MM.1S (cell line): Measurements from ENCODE around the gene TRAF3.
A peak's percentile ranks its signal among the peaks of the same experiment; 100 is the strongest.

ENCODE experiments used
- DNase-seq: peaks from one replicate; pipeline ENCODE4 v3.0.0-alpha.2; 2015
- H2AFZ ChIP-seq: fragments of 300-600 bp; sonication (generic); 2 replicates; pipeline ENCODE4 v1.6.0; 2016; ENCODE audit warnings: antibody characterized with exemption, low read length
- H3F3A ChIP-seq: fragments of 300-600 bp; sonication (generic); 2 replicates; pipeline ENCODE4 v1.6.1; 2016; ENCODE audit warnings: mild to moderate bottlenecking, antibody characterized with exemption, low read length, moderate library complexity, mixed read lengths; ENCODE audit not compliant: insufficient read depth
- H3K27ac ChIP-seq: fragments of 300-600 bp; sonication (generic); 2 replicates; pipeline ENCODE4 v1.5.1; 2016; ENCODE audit warnings: mild to moderate bottlenecking, low read length
- H3K27me3 ChIP-seq: fragments of 300-600 bp; sonication (generic); replicated peaks from 2 replicates; pipeline ENCODE4 v1.6.0; 2016; ENCODE audit warnings: low read length; ENCODE audit not compliant: insufficient read depth
- H3K36me3 ChIP-seq: fragments of 300-600 bp; sonication (generic); replicated peaks from 2 replicates; pipeline ENCODE4 v1.6.1; 2016; ENCODE audit warnings: mild to moderate bottlenecking, low read length, mixed read lengths; ENCODE audit not compliant: insufficient read depth
- H3K4me1 ChIP-seq: fragments of 300-600 bp; sonication (generic); 2 replicates; pipeline ENCODE4 v1.6.1; 2016; ENCODE audit warnings: low read length, mixed read lengths
- H3K4me2 ChIP-seq: fragments of 300-600 bp; sonication (generic); 2 replicates; pipeline ENCODE4 v1.6.0; 2016; ENCODE audit warnings: low read depth, low read length
- H3K4me3 ChIP-seq: fragments of 300-600 bp; sonication (generic); 2 replicates; pipeline ENCODE4 v1.5.1; 2016; ENCODE audit warnings: low read length, mixed read lengths
- H3K79me2 ChIP-seq: fragments of 300-600 bp; sonication (generic); 2 replicates; pipeline ENCODE4 v1.6.1; 2016; ENCODE audit warnings: mixed run types, low read length, mixed read lengths
- H3K9ac ChIP-seq: fragments of 300-600 bp; sonication (generic); 2 replicates; pipeline ENCODE4 v1.6.1; 2016; ENCODE audit warnings: low read length, mixed read lengths
- H3K9me2 ChIP-seq: fragments of 300-600 bp; sonication (generic); replicated peaks from 2 replicates; pipeline ENCODE4 v1.6.1; 2016; ENCODE audit warnings: mild to moderate bottlenecking, low read length, mixed read lengths; ENCODE audit not compliant: insufficient read depth
- H3K9me3 ChIP-seq: fragments of 300-600 bp; sonication (generic); replicated peaks from 2 replicates; pipeline ENCODE4 v1.6.1; 2016; ENCODE audit warnings: mild to moderate bottlenecking, low read length, mixed read lengths; ENCODE audit not compliant: insufficient read depth
- H4K20me1 ChIP-seq: fragments of 300-600 bp; sonication (generic); 2 replicates; pipeline ENCODE4 v1.6.1; 2016; ENCODE audit warnings: mild to moderate bottlenecking, low read length, moderate library complexity, mixed read lengths; ENCODE audit not compliant: insufficient read depth
- CTCF ChIP-seq: fragments of 300-600 bp; sonication (generic); IDR thresholded peaks from 2 replicates; pipeline ENCODE4 v1.5.1; 2016; ENCODE audit warnings: antibody characterized with exemption, low read length, mixed read lengths
- EZH2 ChIP-seq: fragments of 300-600 bp; sonication (generic); optimal IDR thresholded peaks from 2 replicates; pipeline ENCODE3; 2017; ENCODE audit warnings: low read depth, mild to moderate bottlenecking, antibody characterized with exemption, low read length, mixed read lengths
- EZH2phosphoT487 ChIP-seq: fragments of 300-600 bp; sonication (generic); IDR thresholded peaks from 2 replicates; pipeline ENCODE4 v1.6.1; 2018; ENCODE audit warnings: antibody characterized with exemption, low read length

TRAF3 gene

DNA sequence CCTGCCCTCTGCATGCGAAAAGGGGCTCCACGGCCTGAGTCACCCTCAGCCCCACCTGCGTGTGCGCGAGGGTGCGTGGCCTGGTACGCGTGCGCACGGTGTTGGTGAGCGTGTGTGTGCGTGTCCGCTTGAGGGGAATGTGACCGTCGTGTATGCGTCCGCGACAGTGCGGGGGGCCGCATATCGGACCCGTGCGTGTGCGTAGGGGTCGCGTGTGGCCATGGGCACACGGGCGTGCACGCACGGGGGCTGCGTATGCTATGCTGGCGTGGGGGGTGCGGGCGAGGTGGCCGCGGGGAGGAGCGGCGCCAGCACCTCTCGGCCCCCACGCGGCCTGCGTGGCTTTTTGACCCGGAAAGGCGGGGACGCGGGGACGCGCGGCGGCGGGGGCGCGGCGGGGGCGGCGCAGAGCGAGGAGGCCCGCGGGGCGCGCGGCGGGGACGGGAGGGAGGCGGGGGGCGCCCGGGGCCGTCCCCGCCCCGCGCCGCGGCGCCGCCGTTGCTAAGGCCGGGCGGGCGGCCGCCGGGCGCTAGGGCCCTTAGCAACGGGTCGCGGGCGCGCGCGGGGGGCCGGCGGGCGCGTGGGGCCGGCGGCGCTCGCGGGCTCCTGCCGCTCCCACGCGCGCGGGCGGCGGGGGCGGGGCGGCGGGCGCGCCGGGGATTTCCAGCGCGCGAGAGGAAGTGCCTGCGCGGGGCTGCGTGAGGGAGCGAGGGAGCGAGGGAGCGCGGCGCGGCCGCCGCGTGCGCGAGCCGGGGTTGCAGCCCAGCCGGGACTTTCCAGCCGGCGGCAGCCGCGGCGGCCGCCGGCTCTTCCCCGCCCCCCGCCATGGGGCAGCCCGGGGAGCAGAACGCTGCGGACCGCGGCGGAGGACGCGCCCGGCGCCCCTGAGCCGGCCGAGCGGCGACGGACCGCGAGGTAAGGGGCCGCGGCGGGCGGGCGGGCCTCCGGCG, at the start of gene TRAF3:
TRAF3 (plus strand) TSS at position 689 of the 950 bp plus-strand sequence. CDS start 92,753 bp downstream, outside the sequence.
- Histone ChIP-seq H4K20me1 (no peaks in the 10 kb centered on the region), H3K4me2 (peak within 1 kb of the TSS; percentile 79; the same call in 1 of the 2 replicates), H3K9me3 (no peaks in the 10 kb centered on the region), H3K4me1 (peaks cover 15% of the 10 kb centered on the region; the same call in 1 of the 2 replicates), H3K36me3 (no peaks in the 10 kb centered on the region), H3K9me2 (no peaks in the 10 kb centered on the region), H3K79me2 (peaks cover 37% of the 10 kb centered on the region), H3F3A (no peaks in the 10 kb centered on the region; the same call in 1 of the 2 replicates), H3K27ac (peak within 1 kb of the TSS; percentile 18; the same call in 1 of the 2 replicates), H3K27me3 (no peaks in the 10 kb centered on the region), H3K9ac (peak within 1 kb of the TSS; percentile 62), H2AFZ (no peak within 1 kb of the TSS), H3K4me3 (peak within 1 kb of the TSS; percentile 82)
- TF ChIP-seq EZH2phosphoT487 (no peak), CTCF (no peak), EZH2 (no peak)
- peak; percentile 70 for DNase-seq

- Histone ChIP-seq H3K79me2 (no peaks in the 10 kb centered on the region), H3K9me2 (no peaks in the 10 kb centered on the region), H3F3A (no peaks in the 10 kb centered on the region), H3K36me3 (no peaks in the 10 kb centered on the region), H3K9me3 (no peaks in the 10 kb centered on the region), H3K9ac (no peak overlapping the region), H3K4me1 (no peaks in the 10 kb centered on the region), H2AFZ (no peak overlapping the region), H3K27me3 (no peaks in the 10 kb centered on the region), H3K27ac (no peak overlapping the region), H4K20me1 (no peaks in the 10 kb centered on the region), H3K4me2 (no peak overlapping the region), H3K4me3 (no peak overlapping the region)
- DNase-seq, result no peak
- TF ChIP-seq CTCF (no peak), EZH2phosphoT487 (no peak), EZH2 (no peak)
These were observed 48.7 kb upstream of the TRAF3 start for GRCh38 chr14:102728501-102728900.

- Histone ChIP-seq H3K9me2 (no peaks in the 10 kb centered on the region), H3K9ac (no peak overlapping the region), H3K4me3 (no peak overlapping the region), H3K4me2 (no peak overlapping the region), H3K36me3 (no peaks in the 10 kb centered on the region), H2AFZ (no peak overlapping the region), H3F3A (no peaks in the 10 kb centered on the region), H3K9me3 (no peaks in the 10 kb centered on the region), H4K20me1 (no peaks in the 10 kb centered on the region), H3K27me3 (no peaks in the 10 kb centered on the region), H3K27ac (no peak overlapping the region), H3K4me1 (no peaks in the 10 kb centered on the region), H3K79me2 (no peaks in the 10 kb centered on the region)
- DNase-seq, result no peak
- TF ChIP-seq EZH2phosphoT487 (no peak), CTCF (no peak), EZH2 (no peak)
These were observed 48.0 kb upstream of the TRAF3 start for GRCh38 chr14:102729268-102729667.
